Measurements from ENCODE around the gene MS4A3. TPM values are rescaled to one million over a fixed set of nuclear protein-coding genes. Genes with fewer than 3 reads are reported as not detected.

The MS4A3 gene
- total and polyA plus RNA-seq, 2 of the 4 experiments (the other 2 are of a cell fraction), result not detected

Other genes with a start within 250 kb of the MS4A3 start
- gene MRPL16, start 245.9 kb upstream of the MS4A3 start, total RNA-seq (2012; rRNA removed), result 43.9 and 56.9 TPM in 2 replicates
- 64.5 and 71.3 TPM in 2 replicates for gene MRPL16, start 245.9 kb upstream of the MS4A3 start, polyA plus RNA-seq (2012; rRNA removed)
- gene CBLIF, start 211.2 kb upstream of the MS4A3 start, total RNA-seq (2012; rRNA removed), result not detected in 2 replicates
- not detected in 2 replicates for gene CBLIF, start 211.2 kb upstream of the MS4A3 start, polyA plus RNA-seq (2012; rRNA removed)
- not detected in 2 replicates for gene TCN1, start 190.2 kb upstream of the MS4A3 start, total RNA-seq (2012; rRNA removed)
- gene TCN1, start 190.2 kb upstream of the MS4A3 start, polyA plus RNA-seq (2012; rRNA removed), result not detected in 2 replicates
- not detected in 2 replicates for gene OOSP3, start 177.9 kb upstream of the MS4A3 start, total RNA-seq (2012; rRNA removed)
- gene OOSP3, start 177.9 kb upstream of the MS4A3 start, polyA plus RNA-seq (2012; rRNA removed), result not detected in 2 replicates
- gene OOSP1, start 118.2 kb upstream of the MS4A3 start, total RNA-seq (2012; rRNA removed), result not detected in 2 replicates
- not detected in 2 replicates for gene OOSP1, start 118.2 kb upstream of the MS4A3 start, polyA plus RNA-seq (2012; rRNA removed)
- not detected in 2 replicates for gene OOSP4A, start 92.6 kb upstream of the MS4A3 start, total RNA-seq (2012; rRNA removed)
- gene OOSP4A, start 92.6 kb upstream of the MS4A3 start, polyA plus RNA-seq (2012; rRNA removed), result not detected in 2 replicates
- not detected in 2 replicates for gene OOSP4B, start 39.5 kb upstream of the MS4A3 start, total RNA-seq (2012; rRNA removed)
- gene OOSP4B, start 39.5 kb upstream of the MS4A3 start, polyA plus RNA-seq (2012; rRNA removed), result not detected in 2 replicates
- not detected in 2 replicates for gene OOSP2, start 16.3 kb upstream of the MS4A3 start, total RNA-seq (2012; rRNA removed)
- gene OOSP2, start 16.3 kb upstream of the MS4A3 start, polyA plus RNA-seq (2012; rRNA removed), result not detected in 2 replicates
- gene MS4A2, start 32.0 kb downstream of the MS4A3 start, total RNA-seq (2012; rRNA removed), result not detected in 2 replicates
- gene MS4A2, start 32.0 kb downstream of the MS4A3 start, polyA plus RNA-seq (2012; rRNA removed), result not detected in 2 replicates
- not detected in 2 replicates for gene MS4A6A, start 126.4 kb downstream of the MS4A3 start, total RNA-seq (2012; rRNA removed)
- not detected in 2 replicates for gene MS4A6A, start 126.4 kb downstream of the MS4A3 start, polyA plus RNA-seq (2012; rRNA removed)
- not detected in 2 replicates for gene MS4A4E, start 186.5 kb downstream of the MS4A3 start, total RNA-seq (2012; rRNA removed)
- gene MS4A4E, start 186.5 kb downstream of the MS4A3 start, polyA plus RNA-seq (2012; rRNA removed), result not detected in 2 replicates
- not detected in 2 replicates for gene MS4A4A, start 224.0 kb downstream of the MS4A3 start, total RNA-seq (2012; rRNA removed)
- gene MS4A4A, start 224.0 kb downstream of the MS4A3 start, polyA plus RNA-seq (2012; rRNA removed), result not detected in 2 replicates